EH (cell line): Measurements from ENCODE around the gene ARMC9.

Experiments
- DNase-seq: peaks from one replicate; pipeline ENCODE4 v3.0.0-alpha.2; 2015; ENCODE audit warnings: low read depth

ARMC9 gene

DNA sequence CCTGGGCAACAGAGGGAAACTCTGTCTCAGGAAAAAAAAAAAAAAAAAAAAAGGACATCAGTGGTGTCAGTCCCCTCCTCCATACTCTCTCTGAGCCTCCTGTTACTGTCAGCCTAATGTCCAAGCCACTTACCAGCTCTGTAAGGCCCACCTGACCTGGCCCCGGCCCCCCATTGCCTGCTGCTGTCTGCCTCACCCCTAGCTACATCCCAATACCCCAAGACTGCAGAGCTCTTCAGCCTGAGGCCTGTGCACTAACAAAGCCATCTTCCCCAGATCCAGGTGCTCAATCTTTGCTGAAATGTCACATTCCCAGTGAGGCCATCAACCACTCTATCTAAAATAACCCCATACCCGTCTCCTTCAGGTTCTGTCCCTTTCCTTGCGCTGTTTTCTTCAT is 5.7 kb downstream of the ARMC9 start:
- no peak for DNase-seq

DNA sequence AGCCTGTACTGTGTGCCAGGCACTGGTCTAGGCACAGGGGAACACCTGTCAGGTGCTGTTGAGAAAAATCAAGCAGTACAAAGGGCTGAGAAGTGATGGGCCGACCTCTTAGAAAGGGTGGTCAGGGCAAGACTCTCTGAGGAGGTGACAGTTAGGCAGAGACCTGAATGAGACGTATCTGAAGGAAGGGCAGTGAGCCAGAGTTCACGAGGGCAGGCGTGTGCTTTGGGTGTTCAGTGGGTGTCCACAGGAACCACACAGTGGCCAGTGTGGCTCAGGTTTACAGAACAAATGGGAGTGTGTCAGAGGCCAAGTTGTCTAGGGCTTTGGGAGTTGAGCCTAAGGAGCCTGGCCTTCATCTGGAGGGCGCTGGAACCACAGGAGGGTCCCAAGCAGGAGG is 6.2 kb downstream of the ARMC9 start:
- no peak for DNase-seq

DNA sequence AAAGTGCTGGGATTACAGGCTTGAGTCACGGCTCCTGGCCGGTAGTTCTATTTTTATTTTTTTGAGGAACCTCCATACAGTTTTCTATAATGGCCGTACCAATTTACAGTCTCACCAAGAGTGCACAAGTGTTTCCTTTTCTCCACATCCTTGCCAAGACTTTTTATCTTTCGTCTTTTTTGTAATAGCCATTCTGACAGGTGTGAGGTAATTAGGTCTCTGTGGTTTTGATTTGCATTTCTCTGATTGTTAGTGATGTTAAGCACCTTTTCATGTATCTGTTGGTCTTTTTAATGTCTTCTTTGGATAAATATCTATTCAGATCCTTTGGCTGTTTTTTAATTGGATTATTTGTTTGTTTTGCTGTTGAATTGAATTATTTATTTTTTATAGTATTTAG is 9.3 kb downstream of the ARMC9 start:
- no peak for DNase-seq

DNA sequence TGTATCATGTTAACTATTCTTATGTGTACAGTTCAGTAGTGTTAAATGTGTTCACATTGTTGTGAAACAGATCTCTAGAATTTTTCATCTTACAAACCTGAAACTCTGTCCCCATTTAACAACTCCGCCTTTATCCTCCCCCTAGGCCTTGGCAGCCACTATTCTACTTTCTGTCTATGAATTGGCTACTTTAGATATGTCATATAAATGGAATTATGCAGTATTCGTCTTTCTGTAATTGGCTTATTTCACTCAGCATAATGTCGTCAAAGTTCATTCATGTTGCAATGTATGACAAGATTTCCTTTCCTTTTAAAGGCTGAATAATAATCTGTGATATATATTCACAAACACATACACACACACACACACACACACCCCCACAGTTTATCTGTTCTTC is 12.4 kb downstream of the ARMC9 start:
- no peak for DNase-seq

DNA sequence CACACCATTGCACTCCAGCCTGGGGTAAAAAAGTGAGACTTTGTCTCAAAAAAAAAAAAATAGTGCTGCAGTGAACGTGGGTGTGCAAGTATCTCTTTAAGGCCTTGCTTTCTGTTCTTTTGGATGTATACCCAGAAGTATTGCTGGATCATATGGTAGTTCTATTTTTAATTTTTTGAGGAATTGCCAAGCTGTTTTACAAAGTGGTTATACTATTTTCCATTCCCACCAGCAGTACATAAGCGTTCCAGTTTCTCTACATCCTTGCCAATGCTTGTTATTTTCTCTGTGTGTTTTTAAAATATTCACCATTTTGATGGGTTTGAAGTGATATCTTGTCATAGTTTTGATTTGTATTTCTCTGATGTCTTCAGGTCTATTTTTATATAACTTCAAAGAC is 13.1 kb downstream of the ARMC9 start:
- no peak for DNase-seq

DNA sequence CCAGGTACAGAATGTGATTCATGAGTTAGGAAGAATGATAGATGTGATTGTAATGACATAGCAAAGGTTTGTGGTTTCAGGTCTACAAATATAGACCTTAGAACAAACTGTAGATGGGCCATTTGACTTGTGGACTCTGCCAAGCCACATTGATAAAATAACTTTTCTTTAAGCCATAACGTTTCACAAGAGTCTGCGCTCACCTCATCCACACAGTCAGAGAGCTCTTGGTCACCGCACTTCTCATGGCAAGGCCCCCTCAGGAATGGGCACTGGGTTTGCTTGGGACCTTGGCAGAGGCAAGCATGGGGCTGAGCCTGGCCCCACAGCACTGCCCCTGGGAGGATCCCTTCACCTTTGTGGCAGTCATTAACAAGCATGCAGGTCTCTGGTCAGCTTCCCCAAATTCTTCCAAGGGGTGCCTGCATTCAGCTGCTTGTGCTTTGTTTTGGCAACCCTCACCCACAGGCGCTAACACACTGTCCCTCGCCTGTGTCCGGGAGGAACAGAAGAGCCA is 14.0 kb downstream of the ARMC9 start:
- no peak for DNase-seq

DNA sequence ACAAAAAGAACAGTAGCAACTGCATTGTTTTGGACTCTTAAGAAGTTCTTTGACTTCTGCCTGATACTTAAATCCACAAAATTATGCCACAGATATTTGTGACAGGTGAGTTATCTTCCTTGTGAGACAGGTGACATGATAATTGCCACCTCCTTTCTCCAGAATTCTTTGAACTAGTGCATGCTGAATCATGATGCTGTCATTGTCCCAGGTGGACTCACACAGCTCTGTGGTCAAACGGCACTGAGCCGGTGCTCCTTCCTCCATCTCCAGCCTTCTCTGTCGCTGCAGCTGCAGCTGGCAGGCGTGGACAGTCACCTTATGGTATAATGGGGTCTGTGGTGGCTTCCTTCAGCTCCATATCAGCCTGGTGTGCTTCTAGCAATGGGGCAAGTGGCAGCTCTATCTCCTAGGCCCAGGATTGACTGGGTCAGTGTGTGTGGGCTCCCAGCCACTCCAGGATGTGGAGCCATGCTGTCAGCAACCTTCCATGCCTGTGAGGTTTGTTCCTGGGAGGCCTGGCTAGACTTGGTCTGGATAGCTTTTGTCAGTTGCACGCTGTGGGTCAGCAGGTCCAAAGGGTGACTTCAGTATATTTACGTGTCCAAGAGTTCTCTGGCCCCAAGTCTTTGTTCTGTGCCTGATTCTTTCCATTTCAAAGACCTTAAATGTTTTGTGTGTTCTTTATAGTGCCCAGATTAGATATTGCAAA is 15.7 kb downstream of the ARMC9 start:
- DNase-seq = no peak

DNA sequence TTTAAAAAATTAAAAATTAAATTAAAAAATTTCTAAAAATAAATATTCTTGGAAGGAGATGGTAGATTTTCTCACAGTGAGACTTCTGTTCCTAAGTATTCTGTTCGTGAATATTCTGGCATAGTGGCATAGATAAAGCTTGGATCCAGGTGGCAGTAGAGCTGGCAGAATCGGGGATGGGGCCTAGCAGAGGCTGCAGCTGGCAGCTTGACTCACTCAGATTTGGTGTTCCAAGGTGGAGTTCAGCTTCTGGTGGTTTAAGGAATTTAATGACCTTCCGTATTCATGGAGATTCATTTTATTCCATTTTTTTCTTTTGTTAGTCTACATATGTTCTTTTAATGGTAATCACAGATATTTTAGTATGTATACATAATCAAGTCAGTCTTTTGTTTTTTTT is 19.9 kb downstream of the ARMC9 start:
- DNase-seq = no peak

DNA sequence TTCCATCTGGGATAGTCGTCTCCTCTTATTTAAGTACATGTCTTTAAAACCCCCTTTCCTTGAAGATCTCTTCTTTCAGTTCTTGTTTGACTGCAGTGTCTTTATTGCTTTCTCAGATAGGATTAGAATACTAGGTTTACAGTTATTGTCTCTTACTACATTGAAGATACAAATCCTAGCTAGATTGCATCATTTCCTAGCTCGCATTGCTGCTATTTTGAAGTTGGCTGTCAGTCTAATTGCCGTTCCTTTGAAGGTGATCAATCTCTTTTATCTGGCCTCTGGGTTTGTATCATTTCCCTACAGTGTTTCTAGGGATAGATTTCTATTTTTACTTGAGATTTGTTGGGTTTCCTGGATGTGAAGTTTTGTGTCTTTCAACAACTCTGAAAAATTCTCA is 20.9 kb downstream of the ARMC9 start:
- DNase-seq = no peak

DNA sequence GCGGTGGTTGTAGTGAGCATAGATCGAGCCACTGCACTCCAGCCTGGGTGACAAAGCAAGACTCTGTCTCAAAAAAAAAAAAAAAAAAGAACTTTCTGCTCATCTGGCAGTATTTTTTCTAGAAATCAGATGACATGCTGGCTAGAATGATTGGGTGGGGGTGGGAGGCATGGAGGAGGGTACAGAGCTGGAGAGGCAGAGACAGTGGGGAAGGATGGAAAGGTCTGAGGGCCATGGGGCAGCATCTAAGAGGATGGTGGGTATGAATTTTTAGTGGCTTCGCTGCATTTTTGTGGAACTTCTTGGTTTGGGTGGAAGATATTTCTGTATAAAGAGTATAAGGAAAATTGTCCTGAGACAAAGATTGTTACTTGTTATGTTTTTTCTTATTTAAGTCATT is 23.3 kb downstream of the ARMC9 start:
- DNase-seq = peak; percentile 64

DNA sequence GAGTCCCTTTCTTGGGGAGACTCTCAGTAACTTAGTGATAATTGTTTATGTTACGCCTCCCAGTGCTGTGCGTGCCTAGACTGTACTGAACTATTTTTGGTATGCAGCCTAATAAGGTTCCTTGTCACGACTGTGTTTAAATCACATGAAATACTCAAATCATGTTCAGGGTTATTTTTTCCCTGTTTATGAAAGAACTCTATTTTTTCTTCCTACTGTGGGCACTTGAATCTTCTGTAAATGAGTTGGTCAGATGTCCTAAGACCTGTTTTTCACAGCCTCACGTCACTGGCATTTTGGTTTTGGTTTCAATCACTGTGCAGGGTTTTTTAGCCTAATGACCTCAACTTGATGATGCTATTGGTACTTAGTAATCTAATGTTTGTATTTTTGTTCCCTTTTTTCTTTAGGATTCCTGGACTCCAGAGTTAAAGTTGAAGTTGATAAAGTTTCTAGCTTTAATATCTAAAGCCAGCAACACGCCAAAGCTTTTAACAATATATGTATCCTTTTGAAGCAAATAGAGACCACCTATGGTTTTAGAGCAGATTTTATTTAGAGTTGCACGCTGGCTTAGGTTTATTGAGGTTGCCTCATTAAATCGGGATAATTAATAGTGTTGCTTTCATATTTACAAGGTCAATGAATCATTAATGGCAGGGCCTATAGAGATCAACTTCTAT is 24.0 kb downstream of the ARMC9 start:
- peak; percentile 92 for DNase-seq

DNA sequence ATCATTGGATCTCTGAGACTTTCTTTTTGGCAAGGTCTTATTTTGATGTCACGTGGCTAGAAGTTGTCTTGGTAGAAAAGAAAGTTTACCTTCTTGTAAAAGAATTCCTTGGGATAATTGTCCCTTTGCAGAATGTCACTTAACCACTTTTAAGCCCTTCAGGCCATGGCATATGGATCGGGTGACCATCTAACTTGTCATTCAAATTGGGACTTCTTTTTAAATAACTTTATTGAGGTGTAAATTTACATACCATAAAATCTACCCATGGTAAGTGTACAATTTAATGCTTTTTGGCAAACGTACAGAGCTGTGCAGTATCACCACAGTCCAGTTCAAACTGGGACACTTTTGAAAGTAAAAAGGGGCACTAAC is 24.6 kb downstream of the ARMC9 start:
- DNase-seq = no peak

DNA sequence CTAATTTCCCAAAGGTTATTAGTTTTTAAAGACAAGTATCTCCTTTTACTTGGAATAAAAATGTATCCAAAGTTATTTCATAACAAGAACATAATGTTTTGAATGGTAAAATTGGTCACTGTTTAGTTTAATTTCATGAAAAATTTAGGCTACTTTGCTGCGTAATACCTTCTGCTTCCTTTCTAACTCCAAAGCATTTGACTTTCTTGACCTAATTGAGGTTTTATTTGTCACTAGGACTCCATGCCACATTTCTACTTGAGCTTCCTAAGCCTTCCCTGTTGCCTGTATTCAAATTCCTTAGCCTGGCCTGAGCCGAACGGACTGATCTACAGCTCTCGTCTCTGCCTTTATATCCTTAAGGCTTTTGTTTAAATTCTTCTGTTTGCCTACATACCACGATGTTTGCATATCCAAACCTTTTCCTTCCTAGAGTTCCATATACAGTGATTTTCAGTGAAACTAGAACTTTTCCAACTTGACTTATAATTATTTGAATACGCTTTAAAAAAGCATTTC is 25.1 kb downstream of the ARMC9 start:
- DNase-seq = peak; percentile 17

DNA sequence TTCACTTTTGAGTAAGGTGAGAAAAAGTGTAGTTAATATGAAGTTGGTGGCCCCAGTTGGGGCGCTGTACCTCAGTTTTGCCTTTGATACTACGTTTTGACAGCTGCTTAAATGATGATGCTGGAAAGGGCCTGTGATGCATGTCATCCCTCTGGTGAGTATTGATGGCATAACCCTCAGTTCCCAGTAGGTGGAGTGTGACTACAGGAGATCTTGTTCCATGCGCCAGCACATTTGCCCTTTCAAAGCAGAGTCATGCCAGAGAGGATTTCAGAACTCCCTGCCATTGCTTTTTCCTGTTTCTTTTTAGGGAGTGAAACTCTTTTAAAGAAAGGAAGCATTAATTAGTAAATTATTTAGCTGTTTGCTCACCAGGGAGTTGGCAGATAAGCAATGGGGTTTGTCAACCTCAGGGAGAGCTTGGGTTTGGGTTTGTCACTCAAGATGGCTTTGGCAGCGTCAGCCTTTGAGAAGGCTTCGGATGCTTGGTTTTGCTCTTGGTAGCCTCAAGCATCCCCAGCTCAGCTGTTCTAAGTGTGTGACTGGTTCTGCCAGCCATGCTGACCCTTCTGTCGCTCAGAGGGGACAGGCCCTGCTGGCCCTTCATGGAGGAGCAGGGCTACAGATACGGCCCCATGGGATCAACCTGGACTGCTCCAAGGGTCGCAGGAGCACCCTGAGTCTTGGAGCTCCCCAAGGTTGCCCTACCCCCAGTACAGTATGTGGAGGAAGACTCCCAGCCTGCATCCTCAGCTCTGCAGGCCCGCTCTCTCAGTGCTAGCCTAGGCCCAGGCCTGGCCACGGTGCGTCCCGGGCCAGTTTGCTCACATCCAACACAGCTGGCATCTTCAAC is 29.1 kb downstream of the ARMC9 start:
- peak; percentile 84 for DNase-seq

DNA sequence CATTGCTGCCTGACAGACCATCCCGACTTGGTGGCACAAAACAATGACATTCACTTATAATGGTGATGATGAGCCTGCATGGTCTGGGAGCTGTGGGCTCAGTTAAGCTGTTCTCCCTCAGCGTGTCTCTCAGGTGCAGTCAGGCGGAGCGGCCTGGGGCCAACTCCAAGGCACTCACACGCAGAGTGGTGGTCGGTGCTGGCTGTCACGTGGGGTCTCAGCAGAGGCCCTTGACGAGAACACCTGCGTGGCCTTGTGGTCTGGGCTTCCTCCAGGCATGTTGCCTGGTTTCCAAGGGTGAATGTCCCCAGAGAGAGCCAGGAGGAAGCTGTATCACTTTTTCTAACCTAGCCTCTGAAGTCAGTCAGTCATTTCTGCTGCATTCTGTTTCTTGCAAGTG is 29.8 kb downstream of the ARMC9 start:
- DNase-seq = no peak

DNA sequence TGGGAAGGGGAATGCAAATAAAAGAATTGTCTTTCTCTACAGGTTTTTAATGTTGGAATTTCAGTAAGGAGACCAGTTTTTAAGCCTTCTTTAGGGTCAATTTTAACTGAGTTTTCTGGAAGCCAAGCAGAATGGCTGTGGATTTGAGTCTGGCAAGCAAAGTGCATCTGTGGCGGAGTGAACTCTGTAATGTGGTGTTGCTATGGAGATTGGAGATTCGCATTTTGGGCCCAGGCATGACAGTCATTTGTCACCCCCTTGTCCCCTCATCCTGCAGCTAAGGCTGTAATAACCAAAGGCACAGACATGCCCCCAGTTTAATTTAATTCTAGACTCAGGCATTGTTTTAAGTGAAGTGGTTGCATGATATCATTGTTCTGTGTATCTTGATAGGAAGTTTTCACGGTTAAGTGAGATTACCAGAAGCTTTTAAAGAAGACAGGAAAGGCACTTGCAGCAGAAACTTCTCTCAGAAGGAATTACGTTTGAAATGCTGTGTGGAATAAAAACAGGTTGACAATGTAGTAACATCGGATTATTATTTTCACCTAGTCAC is 30.6 kb downstream of the ARMC9 start:
- no peak for DNase-seq

DNA sequence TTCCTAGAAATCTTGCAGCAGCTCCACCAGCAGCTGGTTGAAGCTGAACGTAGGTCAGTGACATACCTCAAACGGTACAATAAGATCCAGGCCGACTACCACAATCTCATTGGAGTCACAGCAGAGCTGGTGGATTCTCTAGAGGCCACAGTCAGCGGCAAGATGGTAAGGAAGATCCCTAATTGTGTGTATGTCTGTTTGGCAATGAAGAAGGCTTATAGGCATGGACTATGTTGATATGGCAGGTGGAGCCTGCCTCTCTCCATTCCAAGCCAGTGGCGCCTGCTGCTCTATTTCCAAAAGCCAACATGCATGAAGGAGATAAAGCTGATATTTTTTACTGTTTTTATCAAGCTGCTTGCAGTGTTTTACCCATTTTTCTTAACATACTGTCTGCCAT is 36.8 kb downstream of the ARMC9 start:
- no peak for DNase-seq

DNA sequence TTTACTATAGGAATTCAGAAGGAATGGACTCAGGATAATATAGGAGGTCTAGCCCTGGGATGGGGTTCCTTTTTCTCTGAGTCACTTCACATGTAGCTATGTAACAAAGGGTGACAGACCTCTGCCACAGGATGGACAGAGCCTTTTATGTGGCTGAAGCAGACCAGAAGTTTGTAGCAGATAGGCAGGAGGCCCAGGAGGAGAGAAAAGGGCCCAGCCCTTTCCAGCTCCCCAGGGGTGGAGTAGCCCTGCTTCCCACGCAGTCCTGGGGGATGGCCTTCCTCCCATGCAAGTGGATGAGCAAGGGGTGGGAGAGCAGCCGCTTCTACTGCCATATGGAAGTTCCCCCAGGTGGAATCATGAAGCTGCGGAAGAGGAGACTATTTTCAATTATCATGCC is 40.3 kb downstream of the ARMC9 start:
- no peak for DNase-seq

DNA sequence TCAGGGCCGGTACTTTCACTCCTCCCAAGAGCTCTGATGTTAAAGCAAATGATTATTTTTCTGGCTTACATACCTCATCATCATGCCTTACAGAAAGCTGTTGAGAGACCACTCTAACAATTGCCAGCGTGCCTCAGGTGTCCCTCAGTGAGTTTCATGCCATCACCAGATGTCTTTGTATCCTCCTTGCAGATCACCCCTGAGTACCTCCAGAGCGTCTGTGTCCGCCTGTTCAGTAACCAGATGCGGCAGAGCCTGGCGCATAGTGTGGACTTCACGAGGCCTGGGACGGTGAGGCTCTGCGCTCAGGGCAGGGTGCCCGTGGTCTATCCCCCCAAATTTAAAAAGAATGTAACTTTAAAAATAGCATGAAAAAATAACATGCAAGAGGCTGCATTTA is 41.3 kb downstream of the ARMC9 start:
- DNase-seq = no peak

DNA sequence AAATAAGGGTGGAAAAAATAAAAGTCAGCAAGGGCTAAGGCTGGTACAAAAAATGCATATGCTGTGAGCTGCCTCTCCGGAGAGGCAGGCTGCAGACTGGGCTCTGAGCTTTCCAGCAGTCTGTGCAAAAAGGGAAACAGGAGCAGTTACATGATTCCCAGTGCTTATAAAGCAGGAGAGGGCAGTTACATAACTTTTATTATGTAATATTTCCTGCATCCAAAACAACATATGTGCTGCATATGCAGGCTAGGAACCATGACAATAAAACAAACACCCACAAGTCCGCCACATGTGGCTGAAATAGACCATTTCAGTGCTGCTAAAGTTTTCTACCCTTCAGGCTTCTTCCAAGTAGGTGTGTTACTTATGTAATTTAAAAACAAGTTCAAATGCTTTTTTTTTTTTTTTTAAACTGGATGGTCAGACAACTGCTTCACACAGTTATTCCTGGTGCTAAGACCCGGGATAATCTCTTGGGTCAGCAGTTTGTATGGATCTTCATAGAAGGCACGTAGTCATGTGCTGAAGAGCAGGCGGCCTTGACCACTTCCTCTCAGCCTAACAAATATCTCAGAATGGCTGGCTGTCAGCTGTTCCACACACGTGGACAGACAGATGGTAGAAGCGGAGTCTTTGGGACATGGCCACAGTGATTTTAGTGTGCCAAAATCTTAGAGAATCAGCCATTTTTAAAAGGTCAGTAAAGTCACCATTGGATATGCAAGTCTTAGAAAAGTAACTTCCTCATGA is 43.5 kb downstream of the ARMC9 start:
- no peak for DNase-seq

DNA sequence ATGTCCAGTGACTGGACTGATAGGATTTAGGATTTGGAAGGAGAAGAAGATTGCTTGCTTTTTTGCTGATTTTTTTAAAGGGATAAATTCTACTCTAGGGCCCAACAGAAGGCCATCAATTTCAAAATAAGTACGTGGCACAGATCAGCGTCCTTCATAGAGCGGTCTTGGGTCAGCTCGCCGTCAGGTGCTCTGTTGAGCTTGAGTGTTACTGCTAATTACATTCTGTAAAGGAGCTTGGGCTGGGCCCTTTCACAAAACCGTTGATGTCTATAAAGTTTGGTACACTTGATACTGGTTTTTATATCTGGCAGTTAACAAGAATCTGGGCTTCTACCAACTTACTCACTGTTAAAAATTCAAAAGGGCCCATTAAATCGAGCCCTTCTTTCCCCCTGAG is 45.4 kb downstream of the ARMC9 start:
- no peak for DNase-seq
